MM.1S (cell line): ENCODE data around the gene NIN.

ENCODE experiments used
- CTCF ChIP-seq: fragments of 300-600 bp; sonication (generic); IDR thresholded peaks from 2 replicates; pipeline ENCODE4 v1.5.1; 2016; ENCODE audit warnings: antibody characterized with exemption, low read length, mixed read lengths
- EZH2 ChIP-seq: fragments of 300-600 bp; sonication (generic); optimal IDR thresholded peaks from 2 replicates; pipeline ENCODE3; 2017; ENCODE audit warnings: low read depth, mild to moderate bottlenecking, antibody characterized with exemption, low read length, mixed read lengths
- EZH2phosphoT487 ChIP-seq: fragments of 300-600 bp; sonication (generic); IDR thresholded peaks from 2 replicates; pipeline ENCODE4 v1.6.1; 2018; ENCODE audit warnings: antibody characterized with exemption, low read length

GRCh38 chr14:50812856-50813543 lies 18.0 kb downstream of the NIN start:
- TF ChIP-seq CTCF (no peak), EZH2 (no peak), EZH2phosphoT487 (no peak)
